Bronchial epithelial cell (primary cell): ENCODE measurements around the gene ZNF48. TPM values are rescaled to one million over a fixed set of nuclear protein-coding genes. Genes with fewer than 3 reads are reported as not detected.

Source experiments
- DNase-seq: peaks from one replicate; pipeline ENCODE4 v3.0.0-alpha.2; 2010; ENCODE audit warnings: low read depth
- FAIRE-seq: peaks from 2 replicates; lab custom pipeline; 2011; peaks lifted over from hg19 to GRCh38; lab: Jason Lieb, UNC
- H3K27me3 ChIP-seq: 2 replicates; pipeline ENCODE4 v1.5.1; 2011; ENCODE audit warnings: low read length; ENCODE audit not compliant: control insufficient read depth, insufficient read depth
- H3K36me3 ChIP-seq: 2 replicates; pipeline ENCODE4 v1.5.1; 2011; ENCODE audit warnings: low read length; ENCODE audit not compliant: control insufficient read depth, insufficient read depth
- H3K4me3 ChIP-seq: 2 replicates; pipeline ENCODE4 v1.5.1; 2011; ENCODE audit warnings: mild to moderate bottlenecking, low read depth, low read length, control low read depth
- CTCF ChIP-seq: IDR thresholded peaks from 2 replicates; pipeline ENCODE4 v1.5.1; 2011; ENCODE audit warnings: mild to moderate bottlenecking, moderate library complexity, low read length, control low read depth, inconsistent platforms; ENCODE audit not compliant: insufficient read depth, severe bottlenecking
- total RNA-seq: library from RNA; depleted of rRNA; stranded (reverse); fragments of >200 nt; gene quantifications from 2 replicates; pipeline ENCODE4 v1.2.1, GENCODE V29; 2014

ZNF48 gene
- total RNA-seq, 1 donor from 2014 or later = 12.9 TPM

GRCh38 chr16:30372725-30373124 is 22.5 kb upstream of the ZNF48 start:
- Histone ChIP-seq H3K36me3 (no peaks in the 10 kb centered on the region), H3K27me3 (no peaks in the 10 kb centered on the region), H3K4me3 (no peak overlapping the region)
- TF ChIP-seq CTCF = no peak
- no peak for DNase-seq
- FAIRE-seq = no peak

GRCh38 chr16:30374538-30374937 is 20.7 kb upstream of the ZNF48 start, which contains the start of gene MYL11:
Gene MYL11 (plus strand): TSS chr16:30374802. CDS start chr16:30374858, 56 bp downstream.
- TF ChIP-seq CTCF = no peak
- no peak within 1 kb of the TSS for H3K4me3 ChIP-seq
- no peak for FAIRE-seq
- DNase-seq = no peak
- H3K27me3 ChIP-seq = no peaks in the 10 kb centered on the region
- H3K36me3 ChIP-seq = no peaks in the 10 kb centered on the region

GRCh38 chr16:30375864-30376263 is 19.4 kb upstream of the ZNF48 start:
- FAIRE-seq (no peak), DNase-seq (no peak)
- Histone ChIP-seq H3K36me3 (no peaks in the 10 kb centered on the region), H3K4me3 (no peak overlapping the region), H3K27me3 (no peaks in the 10 kb centered on the region)
- no peak for TF ChIP-seq CTCF

- FAIRE-seq (no peak), DNase-seq (no peak)
- Histone ChIP-seq H3K36me3 (no peaks in the 10 kb centered on the region), H3K27me3 (no peaks in the 10 kb centered on the region), H3K4me3 (no peak overlapping the region)
- no peak for TF ChIP-seq CTCF
Observed at GRCh38 chr16:30376461-30376902, 18.7 kb upstream of the ZNF48 start.

- Histone ChIP-seq H3K36me3 (no peaks in the 10 kb centered on the region), H3K4me3 (peak overlapping the region; percentile 50), H3K27me3 (no peaks in the 10 kb centered on the region)
- DNase-seq (no peak), FAIRE-seq (no peak)
- TF ChIP-seq CTCF = no peak
Observed at GRCh38 chr16:30377050-30377811, 18.0 kb upstream of the ZNF48 start.
